ENCODE results near the gene MYBPC2. TPM values are rescaled to one million over a fixed set of nuclear protein-coding genes. Genes with fewer than 3 reads are reported as not detected.

Gene MYBPC2
- total and polyA plus RNA-seq, 9 of the 15 experiments (the other 6 are each of a cell fraction or from before 2014, with no cell fraction given) = 0.01 to 0.14 (median 0.04) TPM; not detected in 6

DNA sequence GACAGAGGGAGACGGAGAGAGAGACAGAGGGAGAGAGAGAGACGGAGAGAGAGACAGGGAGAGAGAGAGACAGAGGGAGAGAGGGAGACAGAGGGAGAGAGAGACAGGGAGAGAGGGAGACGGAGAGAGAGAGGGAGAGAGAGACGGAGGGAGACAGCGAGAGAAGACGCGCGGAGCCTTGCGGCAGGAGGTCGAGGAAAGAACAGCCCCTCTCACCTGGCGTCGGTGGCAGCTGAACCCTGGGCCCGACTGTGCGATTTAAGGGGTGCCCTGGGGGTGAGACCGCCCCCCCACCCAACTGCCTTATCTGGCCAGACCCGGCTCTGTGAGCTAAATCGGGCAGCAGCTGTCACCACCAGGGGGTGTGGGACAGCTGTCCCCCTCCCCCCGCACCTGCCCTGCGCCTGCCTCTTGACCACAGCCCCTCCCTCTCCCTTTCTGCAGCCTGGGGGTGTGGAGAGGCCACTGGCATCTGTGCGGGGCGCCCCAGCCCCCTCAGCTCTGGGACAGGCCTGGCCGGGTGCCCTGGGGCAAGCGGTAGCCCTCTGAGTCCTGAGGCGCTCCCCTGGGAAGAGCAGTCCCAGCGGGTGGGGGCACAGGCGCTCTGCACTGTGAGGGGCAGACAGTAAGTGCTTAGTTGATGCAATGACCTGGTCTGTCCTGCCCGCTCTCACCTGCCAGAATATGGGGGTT, 67.5 kb downstream of the MYBPC2 start:
- Histone ChIP-seq H3K9me3 (replicated peaks; ENCODE audit: control insufficient read depth, insufficient read depth, low read depth, low read length) (no peaks in the 10 kb centered on the region), H4K20me1 (replicated peaks; ENCODE audit: control insufficient read depth, insufficient read depth, low read length) (no peaks in the 10 kb centered on the region), H3K4me1 (replicated peaks in 1 of 2; ENCODE audit: control insufficient read depth in 2 of 2, insufficient read depth in 2 of 2, low read length in 2 of 2) (peaks cover 0 to 29% of the 10 kb centered on the region in 2 experiments; a peak in 3 of 5 replicates), H3K27ac (ENCODE audit: extremely low read depth, low read depth, low read length) (no peak overlapping the region), H2AFZ (ENCODE audit: low read depth, low read length) (no peak overlapping the region), H3K79me2 (ENCODE audit: control insufficient read depth, insufficient read depth, low read length) (no peaks in the 10 kb centered on the region), H3K4me2 (ENCODE audit: insufficient read depth, low read length) (no peak overlapping the region), H3K9ac (ENCODE audit: insufficient read depth in 1 of 2, low read depth in 2 of 2, low read length in 2 of 2) (peak overlapping the region in 1 of 2 experiments; percentile 58; a peak in 2 of 4 replicates), H3K36me3 (ENCODE audit: control insufficient read depth, insufficient read depth, low read length) (no peaks in the 10 kb centered on the region), H3K4me3 (no peak overlapping the region), H3K27me3 (ENCODE audit: control insufficient read depth in 2 of 2, insufficient read depth in 2 of 2, low read length in 2 of 2) (no peaks in the 10 kb centered on the region), H3K9me1 (ENCODE audit: control insufficient read depth, insufficient read depth, low read length) (no peaks in the 10 kb centered on the region)
- ATAC-seq = peak; percentile 89
- in situ Hi-C loops (cut with MboI) (no loop called here), intact Hi-C loops (cut with micrococcal nuclease) (no loop called here)
- no TSS peak for BruUV-seq (replicated peaks)
- 17% methylated on average over 14 of the region's 27 CpGs for WGBS (ENCODE audit: insufficient coverage, low coverage, missing lambda C conversion rate)
- POLR2A ChIA-PET = no interaction called here
- CTCF ChIA-PET (ENCODE audit: low intra/inter-chr PET ratio) = interaction anchor here (0.6 to 0.7 kb wide), 2 partner anchors 407 to 422 kb away, joined by 3 to 6 read pairs; no protein-coding TSS in a partner anchor
- no peak for FAIRE-seq
- DNase-seq (ENCODE audit: extremely low read depth in 1 of 4, low spot score in 3 of 4) = peak; percentile 76 to 86 (median 80)
- TF ChIP-seq SP1 (CRISPR knock-in tag; IDR thresholded peaks at IDR 0.05) (peak; percentile 61), ZBTB7A (IDR thresholded peaks at IDR 0.05; ENCODE audit: borderline replicate concordance, control insufficient read depth, low read depth, low read length) (peak; percentile 94), NBN (IDR thresholded peaks at IDR 0.05; ENCODE audit: low read depth) (peak; percentile 51; the same call in 1 of the 2 replicates), TAF1 (IDR thresholded peaks at IDR 0.05; ENCODE audit: control insufficient read depth, extremely low read depth, insufficient read depth, low read length, severe bottlenecking) (no peak), MAZ (CRISPR knock-in tag; conservative IDR thresholded peaks at IDR 0.05 in 1 of 2, IDR thresholded peaks at IDR 0.05 in 1 of 2) (peak; percentile 73 to 84), BCL6 (CRISPR knock-in tag; IDR thresholded peaks at IDR 0.05) (no peak), TEAD4 (IDR thresholded peaks at IDR 0.05; ENCODE audit: low read length) (peak; percentile 65), TEAD4 (CRISPR knock-in tag; IDR thresholded peaks at IDR 0.05; ENCODE audit: borderline replicate concordance) (no peak), HDAC8 (tag; IDR thresholded peaks at IDR 0.05) (no peak), L3MBTL2 (IDR thresholded peaks at IDR 0.05) (no peak), TCF3 (CRISPR knock-in tag; IDR thresholded peaks at IDR 0.05) (peak; percentile 88), RBM17 (IDR thresholded peaks at IDR 0.05; ENCODE audit: borderline replicate concordance, low read depth, low read length) (no peak), ZNF263 (CRISPR knock-in tag; IDR thresholded peaks at IDR 0.05; ENCODE audit: borderline replicate concordance) (peak; percentile 61; the same call in 1 of the 2 replicates), TBL1XR1 (IDR thresholded peaks at IDR 0.05; ENCODE audit: low read length in 2 of 2) (0 out of 4 replicates have a peak, but pooled peaks of 1 of the 2 experiments have one; percentile 21)
- TF ChIP-seq, protein P1, sequence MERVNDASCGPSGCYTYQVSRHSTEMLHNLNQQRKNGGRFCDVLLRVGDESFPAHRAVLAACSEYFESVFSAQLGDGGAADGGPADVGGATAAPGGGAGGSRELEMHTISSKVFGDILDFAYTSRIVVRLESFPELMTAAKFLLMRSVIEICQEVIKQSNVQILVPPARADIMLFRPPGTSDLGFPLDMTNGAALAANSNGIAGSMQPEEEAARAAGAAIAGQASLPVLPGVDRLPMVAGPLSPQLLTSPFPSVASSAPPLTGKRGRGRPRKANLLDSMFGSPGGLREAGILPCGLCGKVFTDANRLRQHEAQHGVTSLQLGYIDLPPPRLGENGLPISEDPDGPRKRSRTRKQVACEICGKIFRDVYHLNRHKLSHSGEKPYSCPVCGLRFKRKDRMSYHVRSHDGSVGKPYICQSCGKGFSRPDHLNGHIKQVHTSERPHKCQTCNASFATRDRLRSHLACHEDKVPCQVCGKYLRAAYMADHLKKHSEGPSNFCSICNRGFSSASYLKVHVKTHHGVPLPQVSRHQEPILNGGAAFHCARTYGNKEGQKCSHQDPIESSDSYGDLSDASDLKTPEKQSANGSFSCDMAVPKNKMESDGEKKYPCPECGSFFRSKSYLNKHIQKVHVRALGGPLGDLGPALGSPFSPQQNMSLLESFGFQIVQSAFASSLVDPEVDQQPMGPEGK (CRISPR knock-in tag; IDR thresholded peaks at IDR 0.05; ENCODE audit: borderline replicate concordance) = no peak
- TF ChIP-seq, protein P2, sequence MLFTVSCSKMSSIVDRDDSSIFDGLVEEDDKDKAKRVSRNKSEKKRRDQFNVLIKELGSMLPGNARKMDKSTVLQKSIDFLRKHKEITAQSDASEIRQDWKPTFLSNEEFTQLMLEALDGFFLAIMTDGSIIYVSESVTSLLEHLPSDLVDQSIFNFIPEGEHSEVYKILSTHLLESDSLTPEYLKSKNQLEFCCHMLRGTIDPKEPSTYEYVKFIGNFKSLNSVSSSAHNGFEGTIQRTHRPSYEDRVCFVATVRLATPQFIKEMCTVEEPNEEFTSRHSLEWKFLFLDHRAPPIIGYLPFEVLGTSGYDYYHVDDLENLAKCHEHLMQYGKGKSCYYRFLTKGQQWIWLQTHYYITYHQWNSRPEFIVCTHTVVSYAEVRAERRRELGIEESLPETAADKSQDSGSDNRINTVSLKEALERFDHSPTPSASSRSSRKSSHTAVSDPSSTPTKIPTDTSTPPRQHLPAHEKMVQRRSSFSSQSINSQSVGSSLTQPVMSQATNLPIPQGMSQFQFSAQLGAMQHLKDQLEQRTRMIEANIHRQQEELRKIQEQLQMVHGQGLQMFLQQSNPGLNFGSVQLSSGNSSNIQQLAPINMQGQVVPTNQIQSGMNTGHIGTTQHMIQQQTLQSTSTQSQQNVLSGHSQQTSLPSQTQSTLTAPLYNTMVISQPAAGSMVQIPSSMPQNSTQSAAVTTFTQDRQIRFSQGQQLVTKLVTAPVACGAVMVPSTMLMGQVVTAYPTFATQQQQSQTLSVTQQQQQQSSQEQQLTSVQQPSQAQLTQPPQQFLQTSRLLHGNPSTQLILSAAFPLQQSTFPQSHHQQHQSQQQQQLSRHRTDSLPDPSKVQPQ (CRISPR knock-in tag; IDR thresholded peaks at IDR 0.05; ENCODE audit: borderline replicate concordance) = no peak

All from K562 (cell line).